Stimulated activated CD4-positive, alpha-beta T cell treated with anti-CD3 and anti-CD28 coated beads, Interleukin-15, amount 100 ng/mL, for 1 hour (primary cell): Measurements from ENCODE around the gene GPX4.
A peak's percentile ranks its signal among the peaks of the same experiment; 100 is the strongest.

Source experiments
- DNase-seq, 2 donors: peaks; one replicate each; pipeline ENCODE4 v3.0.0-alpha.2; 2020; ENCODE audit warnings: low read depth in 1 of 2, low spot score in 1 of 2

GPX4 gene

DNA sequence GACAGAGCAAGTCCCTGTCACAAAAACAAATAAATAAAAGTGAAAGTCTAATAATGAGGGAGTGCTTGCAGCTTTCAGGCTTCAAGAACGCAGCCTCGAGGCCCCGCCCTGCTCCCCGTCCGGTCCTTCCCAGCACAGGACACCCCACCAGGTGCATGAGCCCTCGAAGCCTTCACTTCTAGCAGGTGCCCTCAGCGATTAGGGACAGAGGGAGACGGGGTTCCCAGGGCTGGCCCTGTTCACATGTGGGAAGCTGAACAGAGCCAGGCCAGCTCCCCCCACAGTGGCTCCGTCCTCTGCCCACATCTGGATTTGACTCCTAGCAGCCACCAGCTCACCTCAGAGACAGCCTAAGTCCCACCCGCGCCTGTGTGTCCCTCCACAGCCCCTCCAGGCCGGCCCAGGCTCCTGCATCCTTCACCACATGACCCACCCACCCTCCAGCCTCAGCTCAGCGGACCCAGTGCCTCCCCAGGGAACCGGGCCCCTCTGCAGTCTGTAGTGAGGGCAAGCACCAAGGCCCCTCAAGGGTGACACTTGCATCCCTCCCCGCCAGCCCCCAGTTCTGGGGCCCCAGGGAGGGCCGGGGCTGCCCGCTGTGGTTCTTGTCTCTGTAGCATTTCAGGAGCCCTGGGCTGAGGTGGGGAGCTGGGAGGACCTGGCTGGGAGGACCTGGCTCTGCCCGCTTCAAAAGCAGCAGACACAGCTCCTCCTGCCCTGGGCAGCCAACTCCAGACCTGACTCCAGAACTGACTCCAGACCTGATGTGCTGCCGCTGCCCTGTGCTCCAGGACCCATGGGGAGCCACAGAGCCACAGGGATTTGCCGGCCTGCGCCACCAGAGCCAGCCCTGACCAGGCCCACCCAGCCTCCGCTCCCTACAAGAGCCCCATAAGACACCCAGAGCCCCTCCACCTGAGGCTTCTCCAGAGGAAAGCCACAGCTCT, 27.2 kb downstream of the GPX4 start:
- peak in 1 of 2 donors; percentile 54 for DNase-seq

- DNase-seq, result peak; percentile 73 to 80
Measured at GRCh38 chr19:1131718-1132551, 28.1 kb downstream of the GPX4 start.

DNA sequence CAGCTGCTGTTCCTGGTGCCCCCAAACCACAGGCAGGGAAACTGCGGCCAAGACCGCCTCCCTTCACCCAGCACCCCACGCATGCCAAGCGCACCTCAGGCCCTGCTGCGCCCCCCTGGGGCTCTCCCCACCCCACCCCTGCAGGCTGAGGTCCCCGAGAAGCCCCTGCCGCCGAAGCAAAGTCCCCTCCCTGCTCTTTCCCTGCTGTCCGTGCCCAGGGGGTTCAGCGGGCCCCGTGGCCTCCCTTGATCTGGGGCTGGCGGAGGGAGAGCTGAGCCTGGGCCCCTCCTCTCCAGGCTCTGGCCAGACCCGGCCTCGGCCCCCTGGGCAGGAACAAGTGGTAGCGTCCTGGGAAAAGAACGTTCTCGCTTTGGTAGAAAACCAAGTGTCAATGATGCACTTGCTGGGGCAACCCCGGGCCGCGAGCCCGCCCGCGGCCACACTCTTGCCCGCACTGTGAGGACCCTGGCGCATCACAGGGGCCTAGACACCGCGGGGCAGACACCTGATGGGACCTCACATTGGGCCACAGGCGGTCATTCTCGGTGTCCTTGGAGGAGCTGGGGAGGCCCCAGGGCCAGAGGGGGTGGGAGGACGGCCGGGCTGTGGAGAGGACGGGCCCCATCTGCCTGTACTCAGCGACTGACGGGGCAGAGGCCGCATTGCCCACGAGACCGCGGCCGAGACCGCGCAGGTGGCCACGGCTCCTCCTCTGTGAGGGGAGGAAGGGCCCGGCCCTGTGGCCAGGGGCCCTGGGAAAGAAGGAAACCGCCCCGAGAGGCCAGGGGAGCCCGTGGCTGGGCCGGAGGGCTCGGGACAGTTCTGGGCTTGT, 29.0 kb downstream of the GPX4 start:
- DNase-seq, result peak in 1 of 2 donors; percentile 9

- peak; percentile 56 to 61 for DNase-seq
Measured at GRCh38 chr19:1133471-1133929, 29.7 kb downstream of the GPX4 start.

DNA sequence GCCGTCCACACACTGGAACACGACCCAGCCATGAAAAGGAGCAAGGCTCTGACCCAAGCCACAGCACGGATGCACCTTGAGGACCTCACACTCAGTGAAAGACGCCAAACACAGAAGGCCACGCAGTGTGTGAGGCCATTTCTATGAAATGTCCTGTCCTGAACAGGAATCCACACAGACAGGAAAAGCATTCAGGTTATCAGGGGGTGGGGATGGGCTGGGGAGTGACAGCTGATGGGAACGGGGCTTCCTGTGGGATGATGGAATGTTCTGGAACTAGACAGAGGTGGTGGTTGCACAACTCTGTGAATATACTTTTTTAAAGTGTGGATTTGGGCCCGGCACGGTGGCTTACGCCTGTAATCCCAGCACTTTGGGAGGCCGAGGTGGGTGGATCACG, 30.6 kb downstream of the GPX4 start:
- no peak for DNase-seq

GRCh38 chr19:1135454-1135853, 31.7 kb downstream of the GPX4 start:
- no peak for DNase-seq

DNA sequence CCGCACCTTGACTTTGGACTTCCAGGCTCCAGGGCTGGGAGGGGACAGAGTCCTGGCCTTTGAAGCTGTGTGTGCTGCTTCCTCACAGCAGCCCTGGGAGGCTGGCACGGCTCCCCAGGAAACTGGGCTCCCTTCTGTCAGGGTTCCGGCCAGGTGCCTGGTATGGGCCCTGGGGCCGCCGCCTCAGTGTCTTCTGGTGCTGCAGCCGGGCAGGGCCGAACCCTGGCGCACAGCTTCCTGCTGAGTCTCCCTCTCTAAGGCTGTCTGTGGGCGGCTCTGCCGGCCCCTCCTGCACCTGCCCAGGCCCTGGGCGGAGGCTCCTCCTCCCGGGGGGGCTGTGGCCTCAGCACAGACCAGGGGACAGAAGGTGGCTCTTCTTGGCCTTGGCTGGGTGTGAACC, 32.4 kb downstream of the GPX4 start:
- no peak for DNase-seq

DNA sequence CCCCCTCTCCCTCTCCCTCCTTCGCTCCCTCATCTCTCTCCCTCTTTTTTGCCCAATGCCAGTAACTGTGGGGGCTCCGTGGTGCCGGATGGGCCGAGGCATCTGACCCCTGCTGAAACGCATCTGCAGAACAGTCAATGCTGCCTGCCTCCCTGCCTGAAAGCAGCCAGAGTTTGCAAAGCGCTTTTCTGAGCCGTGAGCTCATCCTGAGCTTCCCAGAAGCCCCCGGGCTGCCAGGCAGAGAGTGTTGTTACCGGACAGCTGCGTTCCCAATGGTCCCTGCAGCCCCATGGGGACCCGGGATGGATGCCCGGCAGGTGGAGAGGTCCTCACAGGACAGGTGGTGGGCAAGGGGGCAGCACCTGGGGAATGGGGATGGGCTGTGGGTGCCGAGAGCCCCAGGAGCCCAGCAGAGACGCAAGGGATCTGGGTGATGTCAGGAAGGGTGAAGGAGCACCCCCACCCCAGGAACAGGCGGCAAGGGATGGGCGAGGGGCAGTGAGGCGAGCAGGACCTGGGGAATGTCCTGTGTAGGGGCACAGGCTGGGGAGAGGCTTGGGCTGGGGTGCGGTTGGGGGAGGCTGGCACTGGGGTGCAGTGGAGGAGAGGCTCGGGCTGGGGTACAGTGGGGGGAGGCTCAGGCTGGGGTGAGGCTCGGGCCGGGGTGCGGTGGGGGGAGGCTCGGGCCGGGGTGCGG, 33.0 kb downstream of the GPX4 start:
- DNase-seq, result no peak

DNA sequence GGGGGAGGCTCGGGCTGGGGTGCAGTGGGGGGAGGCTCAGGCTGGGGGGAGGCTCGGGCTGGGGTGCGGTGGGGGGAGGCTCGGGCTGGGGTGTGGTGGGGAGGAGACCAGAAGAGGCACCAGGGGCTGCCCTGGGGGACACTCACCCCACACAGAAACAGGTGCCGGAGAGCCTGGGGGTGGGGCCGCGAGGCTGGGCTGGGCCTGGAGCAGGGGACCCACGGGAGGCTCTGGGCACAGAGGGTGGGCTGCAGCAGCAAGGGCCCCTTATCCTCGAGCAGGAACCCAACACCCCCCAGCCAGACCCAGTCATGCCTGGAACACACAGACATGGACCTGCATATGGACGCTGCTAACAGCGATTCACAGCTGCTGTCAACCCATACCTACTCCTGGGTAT, 34.3 kb downstream of the GPX4 start:
- DNase-seq, result no peak

DNA sequence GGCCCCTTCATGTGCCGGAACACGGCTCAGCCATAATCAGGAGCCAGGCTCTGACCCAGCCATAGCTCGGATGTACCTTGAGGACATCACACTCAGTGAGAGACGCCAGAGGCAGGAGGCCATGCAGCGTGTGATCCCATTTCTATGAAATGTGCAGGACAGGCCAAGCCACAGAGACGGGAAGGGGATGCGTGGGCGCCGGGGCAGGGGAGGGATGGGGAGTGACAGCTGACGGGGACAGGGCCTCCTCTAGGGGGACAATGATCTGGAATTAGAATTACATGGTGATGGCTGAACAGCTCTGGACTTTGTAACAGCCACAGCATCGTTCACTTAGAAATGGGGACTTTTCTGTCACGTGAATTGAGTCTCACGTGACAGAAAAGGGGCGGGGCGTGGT, 35.3 kb downstream of the GPX4 start:
- DNase-seq, result no peak

DNA sequence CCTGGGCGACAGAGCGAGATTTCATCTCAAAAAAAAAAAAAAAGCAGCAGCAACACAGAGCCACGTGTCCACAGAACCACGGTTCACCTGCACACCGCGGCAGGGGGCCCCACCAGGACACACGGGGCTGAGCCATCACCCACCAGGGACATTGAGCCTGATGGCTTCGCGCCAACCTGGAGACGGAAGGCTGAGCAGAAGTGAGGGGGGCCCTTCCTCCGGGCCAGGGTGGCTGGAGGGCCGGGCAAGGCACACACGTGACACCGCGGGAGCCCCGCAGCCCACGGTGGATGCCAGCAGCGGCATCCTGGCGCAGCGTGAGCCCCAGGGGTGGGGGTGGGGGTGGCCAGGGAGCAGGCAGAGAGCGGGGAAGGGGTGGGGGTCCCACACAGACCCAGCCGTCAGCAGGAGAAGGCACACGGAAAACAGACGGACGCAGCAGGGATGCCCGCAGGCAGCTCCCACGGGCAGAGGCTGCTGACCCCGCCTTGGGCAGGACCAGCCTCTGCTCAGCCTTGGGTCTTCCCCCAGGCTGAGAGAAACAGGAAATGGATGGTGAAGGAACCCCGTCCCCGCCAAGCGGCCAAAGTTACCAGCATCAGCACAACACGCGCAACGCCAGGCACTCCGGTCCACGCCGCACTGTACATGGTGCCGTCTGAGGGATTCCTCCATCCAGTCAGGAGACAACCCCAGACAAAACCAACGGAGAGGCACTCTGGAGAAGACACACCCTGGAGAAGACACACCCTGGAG, 36.7 kb downstream of the GPX4 start:
- DNase-seq, result no peak

GRCh38 chr19:1141944-1142343, 38.1 kb downstream of the GPX4 start:
- no peak for DNase-seq

DNA sequence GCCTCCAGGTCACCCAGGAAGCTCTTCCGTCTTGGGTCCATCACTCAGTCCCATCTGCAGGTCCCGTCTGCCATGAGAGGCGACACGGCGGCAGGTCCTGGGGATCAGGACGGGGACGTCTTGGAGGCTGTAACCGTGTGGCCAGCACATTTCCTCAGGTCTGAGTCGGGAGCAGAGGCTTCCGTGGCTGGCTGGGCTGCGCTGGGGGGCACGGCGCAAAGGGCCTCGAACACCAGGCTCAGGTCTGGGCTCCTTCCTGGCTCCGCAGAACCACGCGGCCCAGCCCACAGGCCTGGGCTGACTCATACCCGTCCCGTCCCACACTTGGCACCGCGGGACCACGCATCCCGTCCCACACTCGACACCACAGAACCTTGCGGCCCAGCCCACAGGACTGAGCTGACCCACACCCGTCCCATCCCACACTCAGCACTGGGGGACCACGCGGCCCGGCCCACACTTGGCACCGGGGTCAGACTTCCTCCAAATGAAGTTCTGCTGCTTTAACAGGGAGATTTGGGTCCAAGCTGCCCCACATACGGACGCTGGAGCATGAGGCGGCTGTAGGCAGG, 40.1 kb downstream of the GPX4 start:
- no peak for DNase-seq

- DNase-seq, result no peak
Measured at GRCh38 chr19:1144741-1145140, 40.9 kb downstream of the GPX4 start.

DNA sequence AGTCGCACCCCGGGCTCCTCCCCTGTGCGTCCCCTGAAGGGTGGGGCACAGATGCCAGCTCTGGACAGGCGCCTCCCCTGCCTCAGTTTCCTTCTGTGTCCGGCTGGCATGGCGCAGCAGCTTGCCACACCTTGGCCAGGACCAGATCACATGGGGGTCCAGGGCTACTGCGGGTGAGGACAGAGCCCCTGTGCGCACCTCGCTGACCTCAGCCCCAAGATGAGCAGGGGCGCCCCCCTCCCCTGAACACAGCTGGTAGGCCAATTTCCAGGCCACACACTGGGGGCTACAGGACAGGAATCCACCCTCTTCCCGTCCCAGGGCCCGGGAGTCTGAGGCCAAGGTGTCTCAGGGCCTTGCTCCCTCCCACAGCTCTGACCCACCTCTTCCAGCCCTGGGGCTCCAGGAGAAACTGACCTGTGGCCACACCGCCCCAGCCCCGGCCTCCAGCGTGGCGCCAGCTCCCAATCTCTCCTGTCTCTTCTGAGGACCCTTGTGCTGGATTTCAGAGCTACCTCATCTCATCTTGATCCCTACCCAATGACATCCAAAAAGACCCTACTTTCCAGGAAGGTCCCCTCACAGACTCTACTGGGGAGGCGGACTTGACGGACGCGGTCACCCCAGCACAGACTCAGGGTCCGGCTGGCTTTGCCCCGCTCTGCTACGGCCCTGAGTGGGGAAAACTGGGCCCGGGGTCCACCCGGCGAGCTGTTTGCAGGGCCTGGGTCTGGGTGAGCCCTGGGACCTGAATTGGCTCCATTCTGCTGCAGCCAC, 42.0 kb downstream of the GPX4 start:
- no peak for DNase-seq

DNA sequence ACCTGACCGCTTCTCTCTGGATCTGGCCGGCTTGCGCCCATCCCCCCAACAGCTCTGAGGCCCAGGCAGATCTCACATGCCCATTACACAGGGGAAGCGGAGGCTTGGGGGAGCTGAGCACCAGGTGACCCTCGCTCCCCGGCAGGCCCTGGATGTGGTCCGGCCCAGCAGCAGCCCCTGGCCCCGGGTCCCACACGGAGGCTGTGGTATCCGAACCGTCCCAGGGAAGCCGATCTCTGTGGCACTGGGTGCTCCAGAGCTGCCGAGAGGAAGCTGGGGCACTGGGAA, 42.6 kb downstream of the GPX4 start:
- DNase-seq, result no peak

DNA sequence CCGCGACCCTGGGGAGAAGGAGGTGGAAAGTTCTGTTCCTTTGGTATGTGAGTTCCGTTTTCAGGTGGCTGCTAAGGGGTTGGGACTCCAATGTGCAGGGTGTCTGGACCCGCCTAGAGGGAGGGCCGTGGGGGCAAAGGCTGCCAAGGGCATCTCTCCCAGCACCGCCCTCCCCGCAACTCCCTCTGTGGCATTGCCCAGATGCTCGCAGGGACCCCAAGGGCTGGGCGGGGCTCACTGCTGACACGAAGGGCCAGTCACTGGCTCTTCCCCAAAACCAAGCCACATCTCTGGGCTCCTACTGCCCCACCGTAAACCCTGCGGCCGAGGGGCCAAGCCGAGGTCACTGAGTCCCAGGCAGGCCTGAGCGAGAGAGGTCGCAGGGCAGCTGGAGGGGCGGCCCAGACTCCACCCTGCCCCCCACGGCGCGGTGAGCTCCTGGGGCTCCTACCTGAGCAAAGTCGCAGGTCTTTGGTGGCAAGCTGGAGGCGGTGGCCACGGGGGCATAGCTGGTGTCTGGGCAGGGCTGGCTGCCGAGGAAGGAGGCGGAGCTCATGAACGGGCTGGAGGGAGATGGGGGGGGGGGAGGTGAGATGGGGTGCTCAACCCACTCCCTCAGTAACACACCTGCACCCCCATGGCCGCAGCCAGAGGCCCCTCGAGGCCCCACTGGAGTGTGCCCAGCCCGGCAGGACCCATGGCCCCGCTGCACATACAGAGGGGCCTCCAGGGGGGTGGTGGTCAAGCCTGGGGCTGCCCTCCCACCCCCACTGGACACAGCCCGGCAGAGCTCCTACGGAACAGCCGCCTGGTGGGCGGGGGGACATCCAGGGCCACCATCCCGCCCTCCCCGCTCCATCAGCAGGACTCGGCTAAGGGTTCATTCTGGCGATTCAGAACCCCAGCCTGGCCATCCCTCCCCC, 43.3 kb downstream of the GPX4 start:
- no peak for DNase-seq
